ENCODE data around the gene ZCCHC24.

- TF ChIP-seq POLR2A (IDR thresholded peaks at IDR 0.05) (no peak), CTCF (IDR thresholded peaks at IDR 0.05) (no peak)
These were observed 55.4 kb downstream of the ZCCHC24 start for GRCh38 chr10:79390057-79390456.
